B cell (primary cell): Measurements from ENCODE around the gene NTM. TPM values are rescaled to one million over a fixed set of nuclear protein-coding genes. Genes with fewer than 3 reads are reported as not detected.

Experiments used
- ATAC-seq: fragments of 200-7000 bp; cut with Tn5 transposase; one replicate; pipeline ENCODE4 v1.10.0; 2021; ENCODE audit warnings: low read depth, mild to moderate bottlenecking, moderate number of reproducible peaks, moderate library complexity
- CTCF ChIA-PET: fragments of 350-600 bp; sonication (Branson Sonifier 250); formaldehyde crosslinking; loops from one replicate; lab custom pipeline; 2021; ENCODE audit warnings: antibody characterized with exemption, inconsistent platforms; lab: Charles Lee
- POLR2A ChIA-PET: fragments of 350-600 bp; sonication (Branson Sonifier 250); formaldehyde crosslinking; loops from one replicate; lab custom pipeline; 2021; ENCODE audit warnings: antibody characterized with exemption; lab: Charles Lee
- DNase-seq: peaks from one replicate; pipeline ENCODE4 v3.0.0; 2013
- H2AFZ ChIP-seq: 2 replicates; pipeline ENCODE4 v1.6.1; 2012; ENCODE audit warnings: mild to moderate bottlenecking, low read depth, low read length; ENCODE audit not compliant: insufficient read depth, poor library complexity, severe bottlenecking
- H3K27ac ChIP-seq, 2 donors: 1 replicate in 1 of 2; 2 replicates in 1 of 2; pipeline ENCODE4 v1.5.1; 2012 to 2013; ENCODE audit warnings: low read length in 2 of 2, mild to moderate bottlenecking in 2 of 2, moderate library complexity in 1 of 2
- H3K27me3 ChIP-seq, 4 experiments: fragments of 200-600 bp in 1 of 4; sonication (generic) in 1 of 4; replicated peaks in 1 of 4; 1 replicate in 2 of 4; 2 replicates in 2 of 4; pipeline versions ENCODE4 v1.6.1 to v1.7.0; 2013 to 2016; ENCODE audit warnings: low read length in 3 of 4, mild to moderate bottlenecking in 2 of 4, mixed read lengths in 1 of 4, moderate library complexity in 1 of 4; ENCODE audit not compliant: insufficient read depth in 4 of 4, control insufficient read depth in 3 of 4; ENCODE audit errors: control extremely low read depth in 1 of 4
- H3K36me3 ChIP-seq, 2 experiments: replicated peaks in 1 of 2; 1 replicate in 1 of 2; 2 replicates in 1 of 2; pipeline versions ENCODE4 v1.6.1 to v1.7.1; 2013; ENCODE audit warnings: low read length in 1 of 2; ENCODE audit not compliant: insufficient read depth in 2 of 2, control insufficient read depth in 1 of 2; ENCODE audit errors: control extremely low read depth in 1 of 2, extremely low read depth in 1 of 2
- H3K4me1 ChIP-seq, 2 donors: fragments of 200-600 bp in 1 of 2; sonication (generic) in 1 of 2; 1 replicate in 1 of 2; 2 replicates in 1 of 2; pipeline versions ENCODE4 v1.5.1 to v1.6.1; 2013 to 2017; ENCODE audit warnings: low read length in 2 of 2; ENCODE audit not compliant: control insufficient read depth in 2 of 2, insufficient read depth in 2 of 2
- H3K4me2 ChIP-seq: replicated peaks from 2 replicates; pipeline ENCODE3; 2012; ENCODE audit warnings: mild to moderate bottlenecking, low read depth, low read length; ENCODE audit not compliant: poor library complexity, severe bottlenecking
- H3K4me3 ChIP-seq, 5 experiments: fragments of 200-600 bp in 1 of 5; sonication (generic) in 1 of 5; 1 replicate in 3 of 5; 2 replicates in 2 of 5; pipeline versions ENCODE4 v1.5.1 to v1.7.0; 2011 to 2016; ENCODE audit warnings: low read length in 4 of 5, mild to moderate bottlenecking in 4 of 5, low read depth in 2 of 5, control low read depth in 1 of 5, moderate library complexity in 1 of 5; ENCODE audit not compliant: insufficient read depth in 1 of 5; ENCODE audit errors: control extremely low read depth in 1 of 5, extremely low read depth in 1 of 5
- H3K79me2 ChIP-seq: fragments of 200-600 bp; sonication (generic); one replicate; pipeline ENCODE4 v1.6.0; 2016; ENCODE audit warnings: low read length; ENCODE audit not compliant: control insufficient read depth, insufficient read depth
- H3K9ac ChIP-seq: fragments of 200-600 bp; sonication (generic); 2 replicates; pipeline ENCODE4 v1.6.1; 2017; ENCODE audit warnings: mild to moderate bottlenecking, low read length, moderate library complexity
- H3K9me3 ChIP-seq, 3 donors: one replicate each; pipeline versions ENCODE4 v1.6.1 to v1.7.1; 2013; ENCODE audit warnings: low read length in 2 of 3; ENCODE audit not compliant: control insufficient read depth in 2 of 3, insufficient read depth in 1 of 3; ENCODE audit errors: control extremely low read depth in 1 of 3
- H4K20me1 ChIP-seq: 2 replicates; pipeline ENCODE4 v1.6.0; 2012; ENCODE audit warnings: mild to moderate bottlenecking, low read length; ENCODE audit not compliant: insufficient read depth, control insufficient read depth, poor library complexity, severe bottlenecking
- H3K27ac Mint-ChIP-seq: one replicate; pipeline ENCODE4 v1.8.0; 2021; ENCODE audit warnings: mixed read lengths
- H3K27me3 Mint-ChIP-seq: one replicate; pipeline ENCODE4 v1.8.0; 2021; ENCODE audit warnings: mixed read lengths
- H3K4me1 Mint-ChIP-seq: one replicate; pipeline ENCODE4 v1.8.0; 2021; ENCODE audit warnings: mixed read lengths
- H3K4me3 Mint-ChIP-seq: one replicate; pipeline ENCODE4 v1.8.0; 2021; ENCODE audit warnings: mixed read lengths
- H3K9me3 Mint-ChIP-seq: one replicate; pipeline ENCODE4 v1.8.0; 2022; ENCODE audit warnings: mixed read lengths; ENCODE audit not compliant: insufficient read depth
- CTCF ChIP-seq: fragments of 200-600 bp; IDR thresholded peaks from one replicate; pipeline ENCODE4 v1.8.0; 2022; ENCODE audit warnings: antibody characterized with exemption, mild to moderate bottlenecking
- EZH2 ChIP-seq: IDR thresholded peaks from 2 replicates; pipeline ENCODE4 v1.6.1; 2012; ENCODE audit warnings: borderline replicate concordance, low read depth, mild to moderate bottlenecking, moderate library complexity, low read length; ENCODE audit not compliant: insufficient read depth, poor library complexity, severe bottlenecking
- WGBS: methylation state at CpG from one replicate; pipeline ENCODE4 v1.1.5; 2013; ENCODE audit warnings: missing lambda C conversion rate; ENCODE audit not compliant: insufficient coverage; 5-methylcytosine and 5-hydroxymethylcytosine counted together
- intact Hi-C: fragments of 100-400 bp; cut with micrococcal nuclease; formaldehyde crosslinking; loops from one replicate; pipeline ENCODE4 v1.10.0; 2022
- polyA plus RNA-seq: library from polyadenylated mRNA; depleted of rRNA; stranded (reverse); fragments of >200 nt; gene quantifications from 2 replicates; pipeline ENCODE4 v1.2.3, GENCODE V29; 2012
- total RNA-seq, 2 donors: library from RNA; stranded (reverse); fragments of 120-200 nt in 1 of 2; gene quantifications; 1 replicate in 1 of 2; 2 replicates in 1 of 2; pipeline versions ENCODE4 v1.2.3 to v1.2.4, GENCODE V29; 2013 to 2022

NTM gene
- total and polyA plus RNA-seq, 2 donors (not counting 1 experiment from before 2014, with no cell fraction given): not detected

GRCh38 chr11:131675121-131675888 lies 304.9 kb downstream of the NTM start:
- H3K27ac Mint-ChIP-seq: no peak overlapping the region
- H2AFZ ChIP-seq: no peak overlapping the region
- TF ChIP-seq CTCF (no peak), EZH2 (no peak)
- CTCF ChIA-PET: interaction anchor here (1.5 kb wide), 1 partner anchor 611 kb away, joined by 10 read pairs; no protein-coding TSS in a partner anchor
- no peak overlapping the region for H3K27ac ChIP-seq
- no peaks in the 10 kb centered on the region for H4K20me1 ChIP-seq
- H3K4me3 ChIP-seq: no peak overlapping the region
- H3K4me3 Mint-ChIP-seq: no peak overlapping the region
- no peaks in the 10 kb centered on the region for H3K27me3 ChIP-seq
- ATAC-seq (no peak), DNase-seq (no peak)
- H3K27me3 Mint-ChIP-seq: no peaks in the 10 kb centered on the region
- no peaks in the 10 kb centered on the region for H3K4me1 ChIP-seq
- WGBS: 79% methylated on average over 5 of the region's 11 CpGs
- intact Hi-C loops: no loop called here
- H3K4me2 ChIP-seq: no peak overlapping the region
- peaks cover 0 to 7% (median 0%) of the 10 kb centered on the region in 3 donors for H3K9me3 ChIP-seq
- no peak overlapping the region for H3K9ac ChIP-seq
- no peaks in the 10 kb centered on the region for H3K9me3 Mint-ChIP-seq
- POLR2A ChIA-PET: no interaction called here
- no peaks in the 10 kb centered on the region for H3K79me2 ChIP-seq
- no peaks in the 10 kb centered on the region for H3K4me1 Mint-ChIP-seq
- H3K36me3 ChIP-seq: no peaks in the 10 kb centered on the region

GRCh38 chr11:131677828-131678470 lies 307.5 kb downstream of the NTM start:
- Histone ChIP-seq H4K20me1 (no peaks in the 10 kb centered on the region), H3K27ac (no peak overlapping the region), H3K36me3 (no peaks in the 10 kb centered on the region), H3K79me2 (no peaks in the 10 kb centered on the region), H3K4me3 (no peak overlapping the region), H3K9ac (no peak overlapping the region), H3K4me2 (no peak overlapping the region), H3K27me3 (no peaks in the 10 kb centered on the region), H2AFZ (no peak overlapping the region), H3K4me1 (no peaks in the 10 kb centered on the region), H3K9me3 (peaks cover 0 to 4% (median 0%) of the 10 kb centered on the region in 3 donors)
- Mint-ChIP-seq H3K27me3 (no peaks in the 10 kb centered on the region), H3K4me1 (no peaks in the 10 kb centered on the region), H3K9me3 (no peaks in the 10 kb centered on the region), H3K4me3 (no peak overlapping the region), H3K27ac (no peak overlapping the region)
- DNase-seq (no peak), ATAC-seq (no peak)
- intact Hi-C loops: no loop called here
- 77% methylated on average over 3 of the region's 4 CpGs for WGBS
- ChIA-PET CTCF (interaction anchor here (1.1 kb wide), 2 partner anchors 9 to 26 kb away, joined by 3 read pairs; no protein-coding TSS in a partner anchor), POLR2A (no interaction called here)
- TF ChIP-seq CTCF (no peak), EZH2 (no peak)
